Gastrocnemius medialis (tissue), 4 donors: ENCODE measurements around the gene OR8B12.

Source experiments
- POLR2A ChIP-seq, 2 donors: fragments of 450-650 bp; IDR thresholded peaks; one replicate each; pipeline ENCODE4 v1.6.1; 2017; ENCODE audit warnings: antibody characterized with exemption in 2 of 2, mild to moderate bottlenecking in 2 of 2, moderate library complexity in 2 of 2
- TF ChIP-seq, protein P1 (sequence below), 5 experiments: fragments of 450-650 bp in 3 of 5; fragments of 200-600 bp in 2 of 5; sonication (generic) in 2 of 5; IDR thresholded peaks in 4 of 5; conservative IDR thresholded peaks in 1 of 5; 1 replicate in 4 of 5; 2 replicates in 1 of 5; pipeline ENCODE4 v1.5.1; 2016 to 2019; ENCODE audit warnings: antibody characterized with exemption in 5 of 5, mild to moderate bottlenecking in 3 of 5, moderate library complexity in 3 of 5

DNA sequence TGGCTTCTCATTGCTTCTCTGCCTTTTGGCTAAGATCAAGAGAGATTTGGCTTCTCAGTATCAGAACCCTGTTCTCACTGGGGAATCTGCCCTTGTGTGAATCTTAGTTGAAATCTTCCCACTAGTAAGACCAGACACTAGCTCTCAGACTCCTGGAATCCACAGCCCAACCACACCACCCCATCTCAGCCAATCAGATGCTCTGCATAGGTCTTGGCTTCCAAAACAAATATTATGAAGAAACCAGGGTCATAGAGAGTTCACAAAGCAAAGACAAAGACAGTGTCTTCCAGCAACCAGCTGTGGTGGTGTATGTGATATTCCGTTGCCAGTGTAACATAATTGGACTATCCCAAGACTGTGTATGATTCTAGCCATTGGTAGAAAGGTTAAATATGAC, 5.4 kb downstream of the OR8B12 start:
- no peak for TF ChIP-seq POLR2A (IDR thresholded peaks at IDR 0.05)
- TF ChIP-seq, protein P1, sequence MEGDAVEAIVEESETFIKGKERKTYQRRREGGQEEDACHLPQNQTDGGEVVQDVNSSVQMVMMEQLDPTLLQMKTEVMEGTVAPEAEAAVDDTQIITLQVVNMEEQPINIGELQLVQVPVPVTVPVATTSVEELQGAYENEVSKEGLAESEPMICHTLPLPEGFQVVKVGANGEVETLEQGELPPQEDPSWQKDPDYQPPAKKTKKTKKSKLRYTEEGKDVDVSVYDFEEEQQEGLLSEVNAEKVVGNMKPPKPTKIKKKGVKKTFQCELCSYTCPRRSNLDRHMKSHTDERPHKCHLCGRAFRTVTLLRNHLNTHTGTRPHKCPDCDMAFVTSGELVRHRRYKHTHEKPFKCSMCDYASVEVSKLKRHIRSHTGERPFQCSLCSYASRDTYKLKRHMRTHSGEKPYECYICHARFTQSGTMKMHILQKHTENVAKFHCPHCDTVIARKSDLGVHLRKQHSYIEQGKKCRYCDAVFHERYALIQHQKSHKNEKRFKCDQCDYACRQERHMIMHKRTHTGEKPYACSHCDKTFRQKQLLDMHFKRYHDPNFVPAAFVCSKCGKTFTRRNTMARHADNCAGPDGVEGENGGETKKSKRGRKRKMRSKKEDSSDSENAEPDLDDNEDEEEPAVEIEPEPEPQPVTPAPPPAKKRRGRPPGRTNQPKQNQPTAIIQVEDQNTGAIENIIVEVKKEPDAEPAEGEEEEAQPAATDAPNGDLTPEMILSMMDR (IDR thresholded peaks at IDR 0.05 in 4 of 5, conservative IDR thresholded peaks at IDR 0.05 in 1 of 5): no peak
